Measurements from ENCODE around the gene C3orf22. TPM values are rescaled to one million over a fixed set of nuclear protein-coding genes. Genes with fewer than 3 reads are reported as not detected.

Gene C3orf22
- total RNA-seq, 4 donors from 2014 or later: not detected

DNA sequence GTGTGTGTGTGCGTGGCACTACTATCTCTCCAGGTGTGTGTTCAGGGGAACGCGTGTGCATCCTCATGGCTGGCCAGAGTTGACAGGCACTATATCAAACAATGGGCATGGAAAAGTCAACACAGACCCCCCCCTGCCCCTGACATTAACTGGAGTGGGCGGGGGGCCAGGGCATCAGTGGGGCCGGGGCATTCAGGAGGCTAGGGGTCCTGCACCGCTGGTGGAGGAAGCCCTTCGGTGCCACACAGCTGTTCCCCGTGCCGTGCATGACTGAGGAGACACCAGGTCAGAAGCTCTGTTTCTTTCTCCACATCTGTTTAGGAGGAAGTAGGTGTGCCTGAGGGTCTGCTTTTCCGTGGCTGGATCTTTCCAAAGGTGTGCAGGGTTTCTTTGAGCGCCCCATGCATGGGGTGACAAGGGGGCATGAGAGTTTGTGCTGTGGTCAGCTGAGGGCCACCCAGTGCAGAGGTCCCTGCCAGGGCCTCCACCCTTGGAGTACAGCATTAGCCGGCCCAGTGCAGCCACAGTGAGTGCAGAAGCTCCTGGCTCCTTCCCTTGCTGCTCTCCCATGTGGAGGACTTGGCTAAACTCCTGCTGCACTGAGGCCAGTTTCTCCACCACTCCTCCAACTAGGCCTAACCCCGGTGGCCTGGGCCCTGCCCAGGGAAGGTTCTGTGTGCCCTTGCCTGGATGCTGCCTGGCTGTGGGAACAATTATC is 7.5 kb downstream of the C3orf22 start:
- Histone ChIP-seq H3K36me3 (no peaks in the 10 kb centered on the region), H3K27ac (no peak overlapping the region), H3K4me3 (no peak overlapping the region), H3K9me3 (no peaks in the 10 kb centered on the region), H3K27me3 (no peaks in the 10 kb centered on the region), H3K4me1 (no peaks in the 10 kb centered on the region)
- in situ Hi-C loops (cut with MboI; ENCODE audit: low pct_ligation_motif_present in 1 of 4, low pct_unique_long_range_greater_than_20kb in 1 of 4, low sequenced_read_pairs in 3 of 4) (no loop called here), intact Hi-C loops (cut with DNase I; ENCODE audit: low total_unique reads) (no loop called here)
- peak; percentile 2 for DNase-seq
- TF ChIP-seq POLR2AphosphoS5 (IDR thresholded peaks at IDR 0.05) (no peak), EP300 (IDR thresholded peaks at IDR 0.05; ENCODE audit: low read depth) (no peak)
- TF ChIP-seq, protein P1, sequence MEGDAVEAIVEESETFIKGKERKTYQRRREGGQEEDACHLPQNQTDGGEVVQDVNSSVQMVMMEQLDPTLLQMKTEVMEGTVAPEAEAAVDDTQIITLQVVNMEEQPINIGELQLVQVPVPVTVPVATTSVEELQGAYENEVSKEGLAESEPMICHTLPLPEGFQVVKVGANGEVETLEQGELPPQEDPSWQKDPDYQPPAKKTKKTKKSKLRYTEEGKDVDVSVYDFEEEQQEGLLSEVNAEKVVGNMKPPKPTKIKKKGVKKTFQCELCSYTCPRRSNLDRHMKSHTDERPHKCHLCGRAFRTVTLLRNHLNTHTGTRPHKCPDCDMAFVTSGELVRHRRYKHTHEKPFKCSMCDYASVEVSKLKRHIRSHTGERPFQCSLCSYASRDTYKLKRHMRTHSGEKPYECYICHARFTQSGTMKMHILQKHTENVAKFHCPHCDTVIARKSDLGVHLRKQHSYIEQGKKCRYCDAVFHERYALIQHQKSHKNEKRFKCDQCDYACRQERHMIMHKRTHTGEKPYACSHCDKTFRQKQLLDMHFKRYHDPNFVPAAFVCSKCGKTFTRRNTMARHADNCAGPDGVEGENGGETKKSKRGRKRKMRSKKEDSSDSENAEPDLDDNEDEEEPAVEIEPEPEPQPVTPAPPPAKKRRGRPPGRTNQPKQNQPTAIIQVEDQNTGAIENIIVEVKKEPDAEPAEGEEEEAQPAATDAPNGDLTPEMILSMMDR (IDR thresholded peaks at IDR 0.05): no peak
- WGBS, 2 donors (ENCODE audit: low coverage in 1 of 2): 66% methylated on average over 11 of the region's 13 CpGs; no CpG with 5 or more reads in 1 of the 2 donors

GRCh38 chr3:126550488-126551051 is 8.2 kb downstream of the C3orf22 start:
- no peaks in the 10 kb centered on the region for H3K27me3 ChIP-seq
- H3K4me1 ChIP-seq: no peaks in the 10 kb centered on the region
- no peaks in the 10 kb centered on the region for H3K9me3 ChIP-seq
- 90% methylated on average over 11 of the region's 11 CpGs; no CpG with 5 or more reads in 1 of the 2 donors for WGBS, 2 donors (ENCODE audit: low coverage in 1 of 2)
- TF ChIP-seq, protein P1 (IDR thresholded peaks at IDR 0.05): no peak
- no peak for TF ChIP-seq EP300 (IDR thresholded peaks at IDR 0.05; ENCODE audit: low read depth)
- TF ChIP-seq POLR2AphosphoS5 (IDR thresholded peaks at IDR 0.05): no peak
- no peak for TF ChIP-seq POLR2A (IDR thresholded peaks at IDR 0.05)
- DNase-seq: peak; percentile 4
- intact Hi-C loops (cut with DNase I; ENCODE audit: low total_unique reads): no loop called here
- no peaks in the 10 kb centered on the region for H3K36me3 ChIP-seq
- no peak overlapping the region for H3K4me3 ChIP-seq
- no peak overlapping the region for H3K27ac ChIP-seq
- in situ Hi-C loops (cut with MboI; ENCODE audit: low pct_ligation_motif_present in 1 of 4, low pct_unique_long_range_greater_than_20kb in 1 of 4, low sequenced_read_pairs in 3 of 4): no loop called here

DNA sequence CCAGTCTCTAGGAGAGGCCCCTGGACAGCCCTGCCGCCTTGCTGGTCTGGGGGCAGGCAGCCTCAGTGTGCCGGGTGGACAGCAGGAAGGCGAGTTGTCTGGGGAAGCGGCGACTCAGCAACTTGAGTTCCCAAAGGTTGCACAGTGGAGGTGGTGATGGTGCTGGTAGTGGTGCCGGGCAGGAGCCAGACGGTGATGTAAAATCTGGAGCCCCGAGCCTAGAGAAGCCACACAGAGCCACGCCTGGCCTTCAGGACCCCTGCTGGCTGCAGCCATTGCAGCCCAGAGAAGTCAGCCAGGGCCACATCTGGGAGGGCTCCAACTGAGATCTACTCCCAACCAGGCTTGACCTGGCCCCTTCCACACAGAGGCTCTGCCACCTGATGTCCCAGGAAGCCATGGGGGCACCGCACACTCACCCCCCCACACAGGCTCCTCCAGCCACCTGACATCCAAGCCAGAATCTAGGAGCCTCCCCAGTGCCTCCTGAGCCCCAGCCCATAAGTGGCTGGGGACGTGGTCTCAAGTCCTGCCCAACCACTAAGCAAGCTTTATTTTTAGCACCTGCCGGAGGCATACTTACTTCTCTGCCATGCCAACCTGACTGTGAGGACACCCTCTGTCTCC is 8.8 kb downstream of the C3orf22 start:
- Histone ChIP-seq H3K9me3 (no peaks in the 10 kb centered on the region), H3K4me1 (no peaks in the 10 kb centered on the region), H3K4me3 (no peak overlapping the region), H3K27me3 (no peaks in the 10 kb centered on the region), H3K36me3 (no peaks in the 10 kb centered on the region), H3K27ac (no peak overlapping the region)
- no peak for TF ChIP-seq POLR2A (IDR thresholded peaks at IDR 0.05)
- TF ChIP-seq POLR2AphosphoS5 (IDR thresholded peaks at IDR 0.05): no peak
- TF ChIP-seq, protein P1 (IDR thresholded peaks at IDR 0.05): no peak
- TF ChIP-seq EP300 (IDR thresholded peaks at IDR 0.05; ENCODE audit: low read depth): no peak
- WGBS, 2 donors (ENCODE audit: low coverage in 1 of 2): 77% methylated on average over 12 of the region's 12 CpGs; no CpG with 5 or more reads in 1 of the 2 donors
- in situ Hi-C loops (cut with MboI; ENCODE audit: low pct_ligation_motif_present in 1 of 4, low pct_unique_long_range_greater_than_20kb in 1 of 4, low sequenced_read_pairs in 3 of 4): no loop called here
- peak; percentile 2 for DNase-seq
- intact Hi-C loops (cut with DNase I; ENCODE audit: low total_unique reads): no loop called here
